ENCODE data around the gene METTL2B.
"Not testable (repeated sequence)": the region's sequence is repeated elsewhere in the genome, so short reads cannot be mapped to it uniquely, and the experiment has no call there.

GRCh38 chr7:128506819-128507218 lies 30.3 kb downstream of the METTL2B start:
- TF ChIP-seq CTCF (conservative IDR thresholded peaks at IDR 0.05 in 1 of 2, IDR thresholded peaks at IDR 0.05 in 1 of 2; ENCODE audit: low read depth in 1 of 2, low read length in 2 of 2); EZH2 (IDR thresholded peaks at IDR 0.05; ENCODE audit: low read length, missing control alignments): not testable (repeated sequence)

Measured in fibroblast of lung (primary cell).